HG02798 (cell line): ENCODE measurements around the gene DGKH.
"Not testable (repeated sequence)": the region's sequence is repeated elsewhere in the genome, so short reads cannot be mapped to it uniquely, and the experiment has no call there.

Experiments
- ATAC-seq: cut with Tn5 transposase; IDR thresholded peaks from one replicate; pipeline ENCODE4 v1.9.1; 2021; ENCODE audit warnings: mild to moderate bottlenecking; ENCODE audit not compliant: unreplicated experiment, poor library complexity

DGKH gene

GRCh38 chr13:42219051-42219450 lies 170.6 kb downstream of the DGKH start:
- ATAC-seq: no peak

GRCh38 chr13:42219876-42220275 lies 171.4 kb downstream of the DGKH start:
- no peak for ATAC-seq

- no peak for ATAC-seq
Measured at GRCh38 chr13:42221121-42221765, 172.8 kb downstream of the DGKH start.

- no peak for ATAC-seq
Measured at GRCh38 chr13:42223681-42224080, 175.2 kb downstream of the DGKH start.

GRCh38 chr13:42225051-42225450 lies 176.6 kb downstream of the DGKH start:
- ATAC-seq: no peak

- not testable (repeated sequence) for ATAC-seq
Measured at GRCh38 chr13:42226759-42227158, 178.3 kb downstream of the DGKH start.

- no peak for ATAC-seq
Measured at GRCh38 chr13:42228527-42228926, 180.1 kb downstream of the DGKH start.

- ATAC-seq: no peak
Measured at GRCh38 chr13:42229287-42229686, 180.8 kb downstream of the DGKH start.

- ATAC-seq: no peak
Measured at GRCh38 chr13:42232671-42233070, 184.2 kb downstream of the DGKH start.

GRCh38 chr13:42233726-42234125 lies 185.3 kb downstream of the DGKH start:
- no peak for ATAC-seq

GRCh38 chr13:42239161-42239560 lies 190.7 kb downstream of the DGKH start:
- ATAC-seq: no peak

- ATAC-seq: no peak
Measured at GRCh38 chr13:42239644-42240043, 191.2 kb downstream of the DGKH start.

- ATAC-seq: no peak
Measured at GRCh38 chr13:42246541-42246940, 198.1 kb downstream of the DGKH start.

GRCh38 chr13:42247883-42248282 lies 199.4 kb downstream of the DGKH start:
- no peak for ATAC-seq

- ATAC-seq: no peak
Measured at GRCh38 chr13:42255886-42256285, 207.4 kb downstream of the DGKH start.

GRCh38 chr13:42258747-42259146 lies 210.3 kb downstream of the DGKH start:
- ATAC-seq: no peak

- ATAC-seq: no peak
Measured at GRCh38 chr13:42259515-42259914, 211.1 kb downstream of the DGKH start.

- no peak for ATAC-seq
Measured at GRCh38 chr13:42260903-42261654, 212.6 kb downstream of the DGKH start.

- ATAC-seq: no peak
Measured at GRCh38 chr13:42266473-42266872, 218.0 kb downstream of the DGKH start.

GRCh38 chr13:42270160-42270856 lies 221.9 kb downstream of the DGKH start:
- no peak for ATAC-seq

- no peak for ATAC-seq
Measured at GRCh38 chr13:42270857-42271215, 222.4 kb downstream of the DGKH start.
